ENCODE data around the gene OTP.

The OTP gene

DNA sequence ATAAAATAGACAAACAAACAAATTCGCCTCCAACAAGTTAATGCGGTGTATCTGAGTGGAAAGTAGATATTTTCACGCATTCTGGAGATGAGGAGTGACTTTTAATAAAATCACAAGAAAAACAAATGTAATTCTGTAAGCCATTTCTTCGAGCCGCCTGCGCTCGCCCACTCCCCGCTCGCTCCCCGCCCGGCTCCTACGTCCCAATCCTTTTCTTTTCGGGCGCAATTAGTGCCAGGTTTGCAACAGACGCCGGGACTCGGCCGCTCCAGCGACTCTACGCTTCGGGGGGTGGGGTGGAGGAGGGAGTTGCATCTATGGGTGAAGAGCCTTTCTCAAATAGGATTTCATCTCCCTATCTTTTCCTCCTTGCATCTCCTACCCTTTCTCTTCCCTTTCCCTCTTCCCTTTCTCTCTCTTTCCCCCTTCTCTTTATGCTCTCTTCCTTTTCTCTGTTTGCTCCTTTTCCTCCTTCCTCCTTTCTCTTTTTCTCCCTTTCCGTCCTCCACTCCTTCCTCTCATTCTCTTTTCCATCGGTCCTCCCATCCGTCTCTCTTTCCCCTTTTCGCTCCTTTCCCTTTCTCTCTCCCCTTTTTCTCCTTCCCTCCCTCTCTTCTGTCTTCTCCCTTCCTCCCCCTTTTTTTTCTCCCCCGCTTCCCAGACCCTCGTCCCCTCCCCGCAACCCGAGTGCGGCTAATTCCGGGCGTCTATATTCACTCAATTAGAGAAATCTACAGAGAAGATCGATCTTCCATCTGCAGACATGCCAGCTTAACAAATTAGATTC, 6.1 kb upstream of the OTP start (continued):
- TF ChIP-seq, protein P1, sequence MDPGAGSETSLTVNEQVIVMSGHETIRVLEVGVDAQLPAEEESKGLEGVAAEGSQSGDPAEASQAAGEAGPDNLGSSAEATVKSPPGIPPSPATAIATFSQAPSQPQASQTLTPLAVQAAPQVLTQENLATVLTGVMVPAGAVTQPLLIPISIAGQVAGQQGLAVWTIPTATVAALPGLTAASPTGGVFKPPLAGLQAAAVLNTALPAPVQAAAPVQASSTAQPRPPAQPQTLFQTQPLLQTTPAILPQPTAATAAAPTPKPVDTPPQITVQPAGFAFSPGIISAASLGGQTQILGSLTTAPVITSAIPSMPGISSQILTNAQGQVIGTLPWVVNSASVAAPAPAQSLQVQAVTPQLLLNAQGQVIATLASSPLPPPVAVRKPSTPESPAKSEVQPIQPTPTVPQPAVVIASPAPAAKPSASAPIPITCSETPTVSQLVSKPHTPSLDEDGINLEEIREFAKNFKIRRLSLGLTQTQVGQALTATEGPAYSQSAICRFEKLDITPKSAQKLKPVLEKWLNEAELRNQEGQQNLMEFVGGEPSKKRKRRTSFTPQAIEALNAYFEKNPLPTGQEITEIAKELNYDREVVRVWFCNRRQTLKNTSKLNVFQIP (CRISPR knock-in tag; IDR thresholded peaks at IDR 0.05; ENCODE audit: borderline replicate concordance, low read depth) = no peak
- TF ChIP-seq CSDC2 (CRISPR knock-in tag; IDR thresholded peaks at IDR 0.05) (no peak), TCF4 (CRISPR knock-in tag; IDR thresholded peaks at IDR 0.05; ENCODE audit: borderline replicate concordance) (no peak), SNAI2 (CRISPR knock-in tag; IDR thresholded peaks at IDR 0.05) (no peak), GLIS3 (CRISPR knock-in tag; IDR thresholded peaks at IDR 0.05) (no peak), OSR1 (CRISPR knock-in tag; IDR thresholded peaks at IDR 0.05) (no peak)
- TF ChIP-seq, protein P2, sequence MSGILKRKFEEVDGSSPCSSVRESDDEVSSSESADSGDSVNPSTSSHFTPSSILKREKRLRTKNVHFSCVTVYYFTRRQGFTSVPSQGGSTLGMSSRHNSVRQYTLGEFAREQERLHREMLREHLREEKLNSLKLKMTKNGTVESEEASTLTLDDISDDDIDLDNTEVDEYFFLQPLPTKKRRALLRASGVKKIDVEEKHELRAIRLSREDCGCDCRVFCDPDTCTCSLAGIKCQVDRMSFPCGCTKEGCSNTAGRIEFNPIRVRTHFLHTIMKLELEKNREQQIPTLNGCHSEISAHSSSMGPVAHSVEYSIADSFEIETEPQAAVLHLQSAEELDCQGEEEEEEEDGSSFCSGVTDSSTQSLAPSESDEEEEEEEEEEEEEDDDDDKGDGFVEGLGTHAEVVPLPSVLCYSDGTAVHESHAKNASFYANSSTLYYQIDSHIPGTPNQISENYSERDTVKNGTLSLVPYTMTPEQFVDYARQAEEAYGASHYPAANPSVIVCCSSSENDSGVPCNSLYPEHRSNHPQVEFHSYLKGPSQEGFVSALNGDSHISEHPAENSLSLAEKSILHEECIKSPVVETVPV (CRISPR knock-in tag; IDR thresholded peaks at IDR 0.05) = no peak
- TF ChIP-seq, protein P3, sequence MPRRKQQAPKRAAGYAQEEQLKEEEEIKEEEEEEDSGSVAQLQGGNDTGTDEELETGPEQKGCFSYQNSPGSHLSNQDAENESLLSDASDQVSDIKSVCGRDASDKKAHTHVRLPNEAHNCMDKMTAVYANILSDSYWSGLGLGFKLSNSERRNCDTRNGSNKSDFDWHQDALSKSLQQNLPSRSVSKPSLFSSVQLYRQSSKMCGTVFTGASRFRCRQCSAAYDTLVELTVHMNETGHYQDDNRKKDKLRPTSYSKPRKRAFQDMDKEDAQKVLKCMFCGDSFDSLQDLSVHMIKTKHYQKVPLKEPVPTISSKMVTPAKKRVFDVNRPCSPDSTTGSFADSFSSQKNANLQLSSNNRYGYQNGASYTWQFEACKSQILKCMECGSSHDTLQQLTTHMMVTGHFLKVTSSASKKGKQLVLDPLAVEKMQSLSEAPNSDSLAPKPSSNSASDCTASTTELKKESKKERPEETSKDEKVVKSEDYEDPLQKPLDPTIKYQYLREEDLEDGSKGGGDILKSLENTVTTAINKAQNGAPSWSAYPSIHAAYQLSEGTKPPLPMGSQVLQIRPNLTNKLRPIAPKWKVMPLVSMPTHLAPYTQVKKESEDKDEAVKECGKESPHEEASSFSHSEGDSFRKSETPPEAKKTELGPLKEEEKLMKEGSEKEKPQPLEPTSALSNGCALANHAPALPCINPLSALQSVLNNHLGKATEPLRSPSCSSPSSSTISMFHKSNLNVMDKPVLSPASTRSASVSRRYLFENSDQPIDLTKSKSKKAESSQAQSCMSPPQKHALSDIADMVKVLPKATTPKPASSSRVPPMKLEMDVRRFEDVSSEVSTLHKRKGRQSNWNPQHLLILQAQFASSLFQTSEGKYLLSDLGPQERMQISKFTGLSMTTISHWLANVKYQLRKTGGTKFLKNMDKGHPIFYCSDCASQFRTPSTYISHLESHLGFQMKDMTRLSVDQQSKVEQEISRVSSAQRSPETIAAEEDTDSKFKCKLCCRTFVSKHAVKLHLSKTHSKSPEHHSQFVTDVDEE (CRISPR knock-in tag; IDR thresholded peaks at IDR 0.05) = no peak

DNA sequence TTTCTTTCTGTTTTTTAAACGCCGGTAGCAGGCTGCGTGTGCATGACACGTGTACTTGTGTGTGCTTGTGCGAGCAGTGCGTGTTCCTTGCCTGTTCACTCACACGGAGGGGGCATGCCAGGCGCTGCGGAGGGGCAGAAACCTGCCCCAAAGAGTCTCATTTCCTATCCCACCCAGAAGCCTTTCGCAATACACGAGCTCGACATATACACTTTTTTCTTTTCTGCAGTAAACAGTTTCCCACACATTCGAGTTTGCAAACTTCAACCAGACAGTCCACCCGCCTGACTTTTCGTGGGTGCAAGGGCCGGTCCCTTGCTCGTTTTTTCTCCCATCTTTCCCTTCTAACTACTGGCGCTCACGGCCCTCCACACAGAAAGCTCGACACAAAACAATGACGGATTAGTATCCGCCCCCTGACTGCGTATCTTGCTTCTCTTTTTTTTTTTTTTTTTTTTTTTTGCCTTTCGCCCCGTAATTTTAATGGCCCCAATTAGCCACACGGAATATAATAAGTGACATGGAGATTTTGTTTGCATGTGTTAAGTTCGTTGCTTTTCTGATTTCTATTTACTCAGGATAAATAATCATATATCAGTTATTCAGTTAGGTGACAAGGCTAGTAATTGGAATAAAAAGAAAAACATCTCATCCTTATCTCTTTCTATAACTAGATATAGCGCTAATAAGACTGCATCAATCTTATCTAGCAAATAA, 5.3 kb upstream of the OTP start:
- no peak for ATAC-seq

More for the DNA sequence above, 5.3 kb upstream of the OTP start:
- TF ChIP-seq TOX (CRISPR knock-in tag; IDR thresholded peaks at IDR 0.05; ENCODE audit: borderline replicate concordance) = no peak
- TF ChIP-seq ZFP3 (CRISPR knock-in tag; IDR thresholded peaks at IDR 0.05) = no peak
- TF ChIP-seq ZC3H10 (CRISPR knock-in tag; IDR thresholded peaks at IDR 0.05) = no peak
- TF ChIP-seq, protein P4, sequence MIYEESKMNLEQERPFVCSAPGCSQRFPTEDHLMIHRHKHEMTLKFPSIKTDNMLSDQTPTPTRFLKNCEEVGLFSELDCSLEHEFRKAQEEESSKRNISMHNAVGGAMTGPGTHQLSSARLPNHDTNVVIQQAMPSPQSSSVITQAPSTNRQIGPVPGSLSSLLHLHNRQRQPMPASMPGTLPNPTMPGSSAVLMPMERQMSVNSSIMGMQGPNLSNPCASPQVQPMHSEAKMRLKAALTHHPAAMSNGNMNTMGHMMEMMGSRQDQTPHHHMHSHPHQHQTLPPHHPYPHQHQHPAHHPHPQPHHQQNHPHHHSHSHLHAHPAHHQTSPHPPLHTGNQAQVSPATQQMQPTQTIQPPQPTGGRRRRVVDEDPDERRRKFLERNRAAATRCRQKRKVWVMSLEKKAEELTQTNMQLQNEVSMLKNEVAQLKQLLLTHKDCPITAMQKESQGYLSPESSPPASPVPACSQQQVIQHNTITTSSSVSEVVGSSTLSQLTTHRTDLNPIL (CRISPR knock-in tag; IDR thresholded peaks at IDR 0.05; ENCODE audit: low read depth) = no peak
- TF ChIP-seq OSR1 (CRISPR knock-in tag; IDR thresholded peaks at IDR 0.05) = no peak
- TF ChIP-seq GLIS3 (CRISPR knock-in tag; IDR thresholded peaks at IDR 0.05) = no peak
- TF ChIP-seq, protein P1 (CRISPR knock-in tag; IDR thresholded peaks at IDR 0.05; ENCODE audit: borderline replicate concordance, low read depth) = no peak
- no peak for TF ChIP-seq CSDC2 (CRISPR knock-in tag; IDR thresholded peaks at IDR 0.05)
- TF ChIP-seq, protein P2 (CRISPR knock-in tag; IDR thresholded peaks at IDR 0.05) = no peak
- TF ChIP-seq ZFP30 (CRISPR knock-in tag; IDR thresholded peaks at IDR 0.05) = no peak
- TF ChIP-seq ESRRG (CRISPR knock-in tag; IDR thresholded peaks at IDR 0.05) = no peak
- TF ChIP-seq, protein P5, sequence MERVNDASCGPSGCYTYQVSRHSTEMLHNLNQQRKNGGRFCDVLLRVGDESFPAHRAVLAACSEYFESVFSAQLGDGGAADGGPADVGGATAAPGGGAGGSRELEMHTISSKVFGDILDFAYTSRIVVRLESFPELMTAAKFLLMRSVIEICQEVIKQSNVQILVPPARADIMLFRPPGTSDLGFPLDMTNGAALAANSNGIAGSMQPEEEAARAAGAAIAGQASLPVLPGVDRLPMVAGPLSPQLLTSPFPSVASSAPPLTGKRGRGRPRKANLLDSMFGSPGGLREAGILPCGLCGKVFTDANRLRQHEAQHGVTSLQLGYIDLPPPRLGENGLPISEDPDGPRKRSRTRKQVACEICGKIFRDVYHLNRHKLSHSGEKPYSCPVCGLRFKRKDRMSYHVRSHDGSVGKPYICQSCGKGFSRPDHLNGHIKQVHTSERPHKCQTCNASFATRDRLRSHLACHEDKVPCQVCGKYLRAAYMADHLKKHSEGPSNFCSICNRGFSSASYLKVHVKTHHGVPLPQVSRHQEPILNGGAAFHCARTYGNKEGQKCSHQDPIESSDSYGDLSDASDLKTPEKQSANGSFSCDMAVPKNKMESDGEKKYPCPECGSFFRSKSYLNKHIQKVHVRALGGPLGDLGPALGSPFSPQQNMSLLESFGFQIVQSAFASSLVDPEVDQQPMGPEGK (CRISPR knock-in tag; IDR thresholded peaks at IDR 0.05; ENCODE audit: borderline replicate concordance) = no peak
- no peak for TF ChIP-seq ARNTL (CRISPR knock-in tag; IDR thresholded peaks at IDR 0.05; ENCODE audit: borderline replicate concordance, low read depth)
- no peak for TF ChIP-seq PPARA (CRISPR knock-in tag; IDR thresholded peaks at IDR 0.05; ENCODE audit: borderline replicate concordance)
- no peak for TF ChIP-seq ZNF8 (CRISPR knock-in tag; IDR thresholded peaks at IDR 0.05)
- no peak for TF ChIP-seq ISL1 (CRISPR knock-in tag; IDR thresholded peaks at IDR 0.05)
- TF ChIP-seq, protein P3 (CRISPR knock-in tag; IDR thresholded peaks at IDR 0.05) = no peak
- TF ChIP-seq ZNF70 (CRISPR knock-in tag; IDR thresholded peaks at IDR 0.05) = no peak
- TF ChIP-seq BACH2 (CRISPR knock-in tag; IDR thresholded peaks at IDR 0.05; ENCODE audit: borderline replicate concordance) = no peak
- TF ChIP-seq RARB (CRISPR knock-in tag; IDR thresholded peaks at IDR 0.05) = no peak

Measured in SK-N-SH treated with all-trans-retinoic acid at 6 μM for 48 hours (cell line).